ENCODE results near the gene ETV5.

DNA sequence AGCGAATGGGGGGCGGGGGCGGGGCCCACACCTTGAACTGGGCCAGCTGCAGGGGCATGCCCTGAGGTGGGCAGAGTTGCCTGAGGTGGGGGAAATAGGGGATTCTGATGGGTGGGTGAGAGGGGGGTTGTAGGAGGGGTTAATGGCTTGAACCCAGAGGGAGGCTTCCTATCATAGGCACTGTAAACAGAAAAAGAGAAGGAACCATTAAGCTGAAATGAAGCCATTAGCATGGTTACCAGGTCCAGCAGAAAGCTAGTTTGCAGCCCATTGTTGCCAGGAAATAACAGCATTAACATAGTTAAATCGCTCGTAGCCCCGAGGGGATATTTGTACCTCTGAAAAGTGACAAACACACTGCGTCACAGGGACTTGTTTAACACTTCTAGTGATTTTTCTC lies 29.0 kb downstream of the ETV5 start:
- no peak for TF ChIP-seq POLR2A (IDR thresholded peaks at IDR 0.05; ENCODE audit: low read depth)
- TF ChIP-seq, protein P1, sequence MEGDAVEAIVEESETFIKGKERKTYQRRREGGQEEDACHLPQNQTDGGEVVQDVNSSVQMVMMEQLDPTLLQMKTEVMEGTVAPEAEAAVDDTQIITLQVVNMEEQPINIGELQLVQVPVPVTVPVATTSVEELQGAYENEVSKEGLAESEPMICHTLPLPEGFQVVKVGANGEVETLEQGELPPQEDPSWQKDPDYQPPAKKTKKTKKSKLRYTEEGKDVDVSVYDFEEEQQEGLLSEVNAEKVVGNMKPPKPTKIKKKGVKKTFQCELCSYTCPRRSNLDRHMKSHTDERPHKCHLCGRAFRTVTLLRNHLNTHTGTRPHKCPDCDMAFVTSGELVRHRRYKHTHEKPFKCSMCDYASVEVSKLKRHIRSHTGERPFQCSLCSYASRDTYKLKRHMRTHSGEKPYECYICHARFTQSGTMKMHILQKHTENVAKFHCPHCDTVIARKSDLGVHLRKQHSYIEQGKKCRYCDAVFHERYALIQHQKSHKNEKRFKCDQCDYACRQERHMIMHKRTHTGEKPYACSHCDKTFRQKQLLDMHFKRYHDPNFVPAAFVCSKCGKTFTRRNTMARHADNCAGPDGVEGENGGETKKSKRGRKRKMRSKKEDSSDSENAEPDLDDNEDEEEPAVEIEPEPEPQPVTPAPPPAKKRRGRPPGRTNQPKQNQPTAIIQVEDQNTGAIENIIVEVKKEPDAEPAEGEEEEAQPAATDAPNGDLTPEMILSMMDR (IDR thresholded peaks at IDR 0.05): no peak
